K562 (cell line): ENCODE results near the gene RNPEPL1. TPM values are rescaled to one million over a fixed set of nuclear protein-coding genes. Genes with fewer than 3 reads are reported as not detected.

Source experiments
- ATAC-seq: fragments of 200-7000 bp; cut with Tn5 transposase; 3 replicates; pipeline ENCODE4 v1.9.1; 2020; ENCODE audit warnings: moderate library complexity
- BruUV-seq: library from RNA; stranded (reverse); fragments of 400-500 nt; replicated peaks from 2 replicates; lab custom pipeline; 2021; lab: Mats Ljungman, UMichigan
- CTCF ChIA-PET: fragments of 300-600 bp; formaldehyde crosslinking; extraction: SDS; loops from one replicate; lab custom pipeline; 2021; ENCODE audit warnings: low intra/inter-chr PET ratio; lab: Yijun Ruan, JAX
- POLR2A ChIA-PET: fragments of 300-600, 350-650 bp; sonication (Branson Sonifier 250); formaldehyde crosslinking; extraction: SDS; loops from one replicate; lab custom pipeline; 2021; ENCODE audit warnings: antibody characterized with exemption, inconsistent platforms; lab: Yijun Ruan, JAX
- DNase-seq, 4 experiments: peaks; one replicate each; pipeline versions ENCODE4 v3.0.0 to v3.0.0-alpha.2; 2011 to 2018; ENCODE audit warnings: low spot score in 3 of 4, mixed read lengths in 3 of 4; ENCODE audit errors: extremely low read depth in 1 of 4
- FAIRE-seq: peaks from 2 replicates; lab custom pipeline; 2011; peaks lifted over from hg19 to GRCh38; lab: Jason Lieb, UNC
- H2AFZ ChIP-seq: 2 replicates; pipeline ENCODE4 v1.6.0; 2011; ENCODE audit warnings: low read depth, low read length, control low read depth, inconsistent platforms
- H3K27ac ChIP-seq: fragments of 200-600 bp; 3 replicates; pipeline ENCODE4 v1.8.0; 2011; ENCODE audit warnings: low read depth, mild to moderate bottlenecking, control low read depth, inconsistent platforms, low read length, moderate library complexity, mixed read lengths; ENCODE audit errors: extremely low read depth
- H3K27me3 ChIP-seq, 2 experiments: fragments of 300-600 bp in 1 of 2; 2 replicates in 1 of 2; 3 replicates in 1 of 2; pipeline versions ENCODE4 v1.6.0 to v1.8.0; 2011; ENCODE audit warnings: inconsistent platforms in 2 of 2, low read length in 2 of 2, mild to moderate bottlenecking in 1 of 2, mixed read lengths in 1 of 2, moderate library complexity in 1 of 2; ENCODE audit not compliant: control insufficient read depth in 2 of 2, insufficient read depth in 2 of 2
- H3K36me3 ChIP-seq: fragments of 300-600 bp; 3 replicates; pipeline ENCODE4 v1.8.0; 2011; ENCODE audit warnings: mild to moderate bottlenecking, low read length, inconsistent platforms; ENCODE audit not compliant: control insufficient read depth, insufficient read depth
- H3K4me1 ChIP-seq, 2 experiments: fragments of 200-600 bp in 1 of 2; replicated peaks in 1 of 2; 2 replicates in 1 of 2; 3 replicates in 1 of 2; pipeline versions ENCODE4 v1.5.1 to v1.8.0; 2011; ENCODE audit warnings: inconsistent platforms in 2 of 2, low read length in 2 of 2, mild to moderate bottlenecking in 1 of 2, mixed read lengths in 1 of 2, moderate library complexity in 1 of 2; ENCODE audit not compliant: control insufficient read depth in 2 of 2, insufficient read depth in 2 of 2
- H3K4me2 ChIP-seq: 2 replicates; pipeline ENCODE4 v1.6.1; 2011; ENCODE audit warnings: low read length, control low read depth, inconsistent platforms, mixed read lengths; ENCODE audit not compliant: insufficient read depth
- H3K4me3 ChIP-seq: fragments of 200-600 bp; sonication (generic), shearing (Covaris generic); 2 replicates; pipeline ENCODE4 v1.5.1; 2016; ENCODE audit warnings: control low read depth, inconsistent platforms
- H3K79me2 ChIP-seq: fragments of 200-600 bp; 3 replicates; pipeline ENCODE4 v1.8.0; 2011; ENCODE audit warnings: low read length, inconsistent platforms; ENCODE audit not compliant: control insufficient read depth, insufficient read depth
- H3K9ac ChIP-seq, 2 experiments: 2 replicates each; pipeline versions ENCODE4 v1.6.0 to v1.6.1; 2011; ENCODE audit warnings: low read depth in 2 of 2, low read length in 2 of 2, control low read depth in 1 of 2, inconsistent platforms in 1 of 2, mild to moderate bottlenecking in 1 of 2, mixed read lengths in 1 of 2; ENCODE audit not compliant: insufficient read depth in 1 of 2
- H3K9me1 ChIP-seq: one replicate; pipeline ENCODE4 v1.6.0; 2011; ENCODE audit warnings: inconsistent platforms, mild to moderate bottlenecking, low read length, moderate library complexity; ENCODE audit not compliant: control insufficient read depth, insufficient read depth
- H3K9me3 ChIP-seq: replicated peaks from 2 replicates; pipeline ENCODE4 v1.5.1; 2011; ENCODE audit warnings: low read depth, low read length, inconsistent platforms; ENCODE audit not compliant: control insufficient read depth, insufficient read depth
- H4K20me1 ChIP-seq: replicated peaks from 2 replicates; pipeline ENCODE4 v1.6.1; 2011; ENCODE audit warnings: low read length, inconsistent platforms, mixed read lengths; ENCODE audit not compliant: control insufficient read depth, insufficient read depth
- BRD4 ChIP-seq: fragments of 200-600 bp; sonication (generic); IDR thresholded peaks from 2 replicates; pipeline ENCODE4 v1.6.1; 2017; ENCODE audit warnings: inconsistent platforms
- CBX2 ChIP-seq: fragments of 200-600 bp; sonication (generic); IDR thresholded peaks from one replicate; pipeline ENCODE4 v1.6.1; 2012; ENCODE audit warnings: mild to moderate bottlenecking, low read length, inconsistent platforms; ENCODE audit not compliant: insufficient read depth, poor library complexity, severe bottlenecking
- PATZ1 ChIP-seq: fragments of 250-450 bp; sonication (Bioruptor Pico); IDR thresholded peaks from 2 replicates; pipeline ENCODE4 v1.5.0; 2020; ENCODE audit warnings: mild to moderate bottlenecking, borderline replicate concordance
- SAFB2 ChIP-seq: fragments of 200-400 bp; formaldehyde crosslinking; IDR thresholded peaks from 2 replicates; pipeline ENCODE4 v1.6.1; 2018; ENCODE audit warnings: borderline replicate concordance, low read length, low read depth, moderate library complexity; ENCODE audit not compliant: severe bottlenecking
- SLC30A9 ChIP-seq: fragments of 250-450 bp; sonication (Bioruptor Pico); IDR thresholded peaks from 2 replicates; pipeline ENCODE4 v1.8.0; 2022; ENCODE audit warnings: mild to moderate bottlenecking, moderate library complexity
- ZNF133 ChIP-seq: fragments of 250-450 bp; sonication (Bioruptor Pico); IDR thresholded peaks from 2 replicates; pipeline ENCODE4 v1.4.0; 2020; ENCODE audit warnings: mild to moderate bottlenecking
- WGBS: fragments of 100-300 bp; shearing (Covaris generic); methylation state at CpG from one replicate; pipeline ENCODE4 v1.1.6; 2016; ENCODE audit warnings: low coverage, mixed read lengths; ENCODE audit not compliant: insufficient coverage; ENCODE audit errors: missing lambda C conversion rate; 5-methylcytosine and 5-hydroxymethylcytosine counted together
- in situ Hi-C: fragments of 300-500 bp; cut with MboI; formaldehyde crosslinking; loops from 4 replicates; pipeline ENCODE4 v1.15.0; 2018; ENCODE audit warnings: inconsistent platforms, mixed read lengths
- intact Hi-C: fragments of 100-400 bp; cut with micrococcal nuclease; formaldehyde crosslinking; loops from 2 replicates; pipeline ENCODE4 v1.14.2; 2022
- polyA plus RNA-seq, 8 experiments: library from polyadenylated mRNA; depleted of rRNA in 4 of 8; stranded (reverse) in 5 of 8; unstranded in 3 of 8; fragments of >200 nt; fragmentation: Nextera tagmentation in 2 of 8; fragmentation: Illumina TruSeq in 1 of 8; extraction: Ambion mirVana in 2 of 8; extraction: Trizol in 1 of 8; gene quantifications; 2 replicates each; pipeline versions ENCODE4 v1.2.1 to v1.2.3, GENCODE V29; 2011 to 2014; ENCODE audit warnings: inconsistent platforms in 1 of 8, missing spikeins in 1 of 8
- total RNA-seq, 7 experiments: library from RNA; depleted of rRNA in 6 of 7; stranded (reverse); fragments of >200 nt in 6 of 7; fragmentation: Illumina TruSeq in 2 of 7; extraction: Trizol in 2 of 7; gene quantifications; 2 replicates each; pipeline versions ENCODE4 v1.2.1 to v1.2.3, GENCODE V29; 2011 to 2021; ENCODE audit warnings: low replicate concordance in 1 of 7
- TF ChIP-seq, protein P1 (sequence below): sonication (generic); formaldehyde crosslinking; IDR thresholded peaks from 2 replicates; pipeline ENCODE4 v1.9.0; 2022; ENCODE audit warnings: mild to moderate bottlenecking, missing genetic modification reagents
- TF ChIP-seq, protein P2 (sequence below): sonication (generic); formaldehyde crosslinking; IDR thresholded peaks from 2 replicates; pipeline ENCODE4 v1.8.1; 2023; ENCODE audit warnings: mild to moderate bottlenecking, missing genetic modification reagents

The RNPEPL1 gene
- total and polyA plus RNA-seq, 9 of the 15 experiments (the other 6 are each of a cell fraction or from before 2014, with no cell fraction given) = 0.07 to 38.7 (median 5.6) TPM

GRCh38 chr2:240557808-240558207 is 10.5 kb upstream of the RNPEPL1 start, which contains the start of gene ANKMY1:
Gene ANKMY1 (minus strand): TSS chr2:240557988. CDS start chr2:240557335, 653 bp downstream.
- H3K4me3 ChIP-seq = no peak within 1 kb of the TSS
- BruUV-seq = no TSS peak
- ChIA-PET POLR2A (no interaction called here), CTCF (no interaction called here)
- H3K27me3 ChIP-seq = no peaks in the 10 kb centered on the region
- H3K4me2 ChIP-seq = peak within 1 kb of the TSS; percentile 90; the same call in 1 of the 2 replicates
- ATAC-seq (no peak), DNase-seq (no peak), FAIRE-seq (no peak)
- no peak within 1 kb of the TSS for H2AFZ ChIP-seq
- H3K27ac ChIP-seq = no peak within 1 kb of the TSS
- whole genome bisulfite sequencing = 100% methylated on average over 1 of the region's 47 CpGs
- H3K9me3 ChIP-seq = 0 out of 2 replicates have a peak, but pooled peaks cover 1% of the 10 kb centered on the region
- peaks cover 68% of the 10 kb centered on the region for H3K79me2 ChIP-seq
- in situ Hi-C loops (no loop called here), intact Hi-C loops (no loop called here)
- peak within 1 kb of the TSS; percentile 69 to 88; a peak in 3 of 4 replicates for H3K9ac ChIP-seq
- peaks cover 14 to 34% of the 10 kb centered on the region in 2 experiments; a peak in 4 of 5 replicates for H3K4me1 ChIP-seq
- TF ChIP-seq, protein P1, sequence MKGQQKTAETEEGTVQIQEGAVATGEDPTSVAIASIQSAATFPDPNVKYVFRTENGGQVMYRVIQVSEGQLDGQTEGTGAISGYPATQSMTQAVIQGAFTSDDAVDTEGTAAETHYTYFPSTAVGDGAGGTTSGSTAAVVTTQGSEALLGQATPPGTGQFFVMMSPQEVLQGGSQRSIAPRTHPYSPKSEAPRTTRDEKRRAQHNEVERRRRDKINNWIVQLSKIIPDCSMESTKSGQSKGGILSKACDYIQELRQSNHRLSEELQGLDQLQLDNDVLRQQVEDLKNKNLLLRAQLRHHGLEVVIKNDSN (CRISPR knock-in tag) = no peak
- TF ChIP-seq SLC30A9 (no peak), BRD4 (no peak), SAFB2 (no peak), PATZ1 (CRISPR knock-in tag) (no peak), ZNF133 (no peak), CBX2 (no peak)
- TF ChIP-seq, protein P2, sequence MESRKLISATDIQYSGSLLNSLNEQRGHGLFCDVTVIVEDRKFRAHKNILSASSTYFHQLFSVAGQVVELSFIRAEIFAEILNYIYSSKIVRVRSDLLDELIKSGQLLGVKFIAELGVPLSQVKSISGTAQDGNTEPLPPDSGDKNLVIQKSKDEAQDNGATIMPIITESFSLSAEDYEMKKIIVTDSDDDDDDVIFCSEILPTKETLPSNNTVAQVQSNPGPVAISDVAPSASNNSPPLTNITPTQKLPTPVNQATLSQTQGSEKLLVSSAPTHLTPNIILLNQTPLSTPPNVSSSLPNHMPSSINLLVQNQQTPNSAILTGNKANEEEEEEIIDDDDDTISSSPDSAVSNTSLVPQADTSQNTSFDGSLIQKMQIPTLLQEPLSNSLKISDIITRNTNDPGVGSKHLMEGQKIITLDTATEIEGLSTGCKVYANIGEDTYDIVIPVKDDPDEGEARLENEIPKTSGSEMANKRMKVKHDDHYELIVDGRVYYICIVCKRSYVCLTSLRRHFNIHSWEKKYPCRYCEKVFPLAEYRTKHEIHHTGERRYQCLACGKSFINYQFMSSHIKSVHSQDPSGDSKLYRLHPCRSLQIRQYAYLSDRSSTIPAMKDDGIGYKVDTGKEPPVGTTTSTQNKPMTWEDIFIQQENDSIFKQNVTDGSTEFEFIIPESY = peak; percentile 54; the same call in 1 of the 2 replicates
- H3K9me1 ChIP-seq = no peaks in the 10 kb centered on the region
- H4K20me1 ChIP-seq = no peaks in the 10 kb centered on the region
- H3K36me3 ChIP-seq = peaks cover 41% of the 10 kb centered on the region
